GM18507 (cell line): ENCODE data around the gene MS4A18.

ENCODE experiments used
- DNase-seq: peaks from one replicate; pipeline ENCODE4 v3.0.0; 2011; ENCODE audit warnings: low read depth; ENCODE audit not compliant: insufficient read length; ENCODE audit errors: extremely low spot score
- FAIRE-seq: peaks from 2 replicates; lab custom pipeline; 2011; peaks lifted over from hg19 to GRCh38; lab: Jason Lieb, UNC

MS4A18 gene

GRCh38 chr11:60782393-60783140 lies 58.0 kb downstream of the MS4A18 start:
- DNase-seq: no peak
- no peak for FAIRE-seq

- DNase-seq: no peak
- FAIRE-seq: no peak
Observed at GRCh38 chr11:60783141-60783484, 58.6 kb downstream of the MS4A18 start.

- DNase-seq (no peak), FAIRE-seq (no peak)
Observed at GRCh38 chr11:60783911-60784310, 59.4 kb downstream of the MS4A18 start.

- FAIRE-seq (no peak), DNase-seq (no peak)
Observed at GRCh38 chr11:60785136-60785535, 60.6 kb downstream of the MS4A18 start, which contains the start of gene MS4A10. Gene MS4A10 (plus strand): TSS chr11:60785333. CDS start chr11:60790336, 5,003 bp downstream.

DNA sequence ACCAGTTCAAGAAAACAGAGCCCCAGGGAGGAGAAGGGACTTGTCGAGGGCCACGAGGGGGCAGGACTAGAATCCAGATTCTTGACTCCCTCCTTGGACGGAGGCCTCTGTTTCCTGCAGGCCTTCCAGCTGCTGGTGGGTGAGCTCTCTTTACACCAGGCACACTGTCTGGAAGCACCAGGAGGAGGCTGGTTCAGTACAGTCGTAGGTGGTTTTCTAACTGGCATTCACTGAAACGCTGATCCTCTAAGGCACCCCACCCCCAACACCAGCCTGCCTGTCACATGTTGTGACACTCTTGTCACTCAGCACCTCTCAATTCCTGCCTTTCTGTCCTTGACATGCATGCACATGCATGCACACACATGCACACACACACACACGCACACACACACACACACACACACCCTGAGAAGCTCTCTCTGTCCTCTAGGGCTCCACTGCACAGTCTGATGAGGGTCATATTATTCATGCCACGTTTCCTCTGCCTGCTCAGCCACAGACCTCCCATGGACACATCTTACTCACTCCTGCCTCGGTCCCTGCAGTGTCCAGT lies 61.4 kb downstream of the MS4A18 start:
- DNase-seq (no peak), FAIRE-seq (no peak)

DNA sequence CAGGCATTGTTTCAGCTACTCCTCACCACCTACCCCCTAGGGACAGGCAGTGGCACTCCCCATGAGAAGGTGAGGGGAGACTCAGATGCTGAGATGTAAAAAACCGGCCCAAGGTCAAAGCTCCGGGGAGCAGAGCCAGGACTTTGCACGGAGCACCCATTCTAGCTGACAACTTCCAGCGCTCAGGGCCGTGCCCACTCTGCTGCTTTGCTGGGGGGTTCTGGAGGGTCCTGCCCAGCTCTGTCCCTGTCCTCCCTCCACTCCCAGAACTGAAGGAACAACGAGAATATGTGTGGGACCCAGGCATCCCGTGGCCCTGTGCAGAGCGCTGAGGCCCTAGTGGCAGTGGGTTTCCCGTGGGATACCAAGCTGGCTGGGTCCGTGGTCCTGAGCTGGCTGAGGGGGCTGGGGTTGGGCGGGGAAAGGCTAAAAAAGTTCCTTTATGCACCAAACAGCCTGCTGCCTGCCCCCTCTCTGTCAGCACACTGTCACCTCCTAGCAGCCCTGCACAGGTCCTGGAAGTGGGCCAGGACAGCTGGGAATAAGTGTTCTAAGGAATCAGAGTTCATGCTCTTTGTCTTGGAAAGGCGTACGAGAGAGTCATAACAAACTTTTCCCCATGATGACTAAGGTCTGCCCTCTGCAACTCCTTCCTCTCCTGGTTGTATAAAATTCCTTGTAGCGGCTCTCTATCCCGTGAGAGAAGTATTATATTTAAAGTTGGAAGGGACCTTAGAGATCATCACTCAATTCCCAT lies 62.5 kb downstream of the MS4A18 start:
- DNase-seq: no peak

DNA sequence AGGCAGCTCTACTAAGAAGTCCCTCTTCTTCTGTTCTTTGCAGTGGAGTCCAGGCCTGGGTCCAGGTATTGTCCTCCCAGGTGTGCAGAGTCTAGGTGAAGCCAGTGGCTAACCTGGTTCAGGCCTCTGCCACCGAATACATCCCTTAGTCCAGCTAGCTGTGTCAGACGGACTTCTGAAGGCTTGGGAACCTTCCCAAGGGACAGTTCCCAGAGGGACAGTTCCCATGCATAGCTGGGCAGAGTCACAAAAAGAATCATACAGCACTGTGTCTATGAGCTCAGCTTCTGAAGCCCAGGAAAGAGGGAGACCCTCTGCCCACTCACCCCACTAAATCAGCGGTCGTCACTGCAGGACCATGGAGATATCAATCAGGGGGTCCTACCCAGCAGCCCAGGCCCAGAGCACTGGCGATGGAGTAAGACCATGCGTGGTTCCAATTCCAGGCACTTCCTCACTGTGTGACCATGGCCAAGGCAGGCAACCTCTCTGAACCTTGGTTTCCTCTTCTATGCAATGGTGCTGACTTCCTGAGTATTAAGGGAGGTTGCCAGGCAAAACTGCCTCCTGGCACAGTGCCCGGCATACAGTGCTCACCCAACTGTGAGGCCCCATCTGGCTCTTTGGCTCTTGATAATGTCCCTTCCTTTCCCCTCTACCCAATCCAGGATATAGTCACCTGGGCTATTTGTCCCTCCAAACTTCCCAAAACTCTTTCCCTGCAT lies 64.0 kb downstream of the MS4A18 start:
- DNase-seq (no peak), FAIRE-seq (no peak)

More for the DNA sequence above, 62.5 kb downstream of the MS4A18 start:
- no peak for FAIRE-seq

DNA sequence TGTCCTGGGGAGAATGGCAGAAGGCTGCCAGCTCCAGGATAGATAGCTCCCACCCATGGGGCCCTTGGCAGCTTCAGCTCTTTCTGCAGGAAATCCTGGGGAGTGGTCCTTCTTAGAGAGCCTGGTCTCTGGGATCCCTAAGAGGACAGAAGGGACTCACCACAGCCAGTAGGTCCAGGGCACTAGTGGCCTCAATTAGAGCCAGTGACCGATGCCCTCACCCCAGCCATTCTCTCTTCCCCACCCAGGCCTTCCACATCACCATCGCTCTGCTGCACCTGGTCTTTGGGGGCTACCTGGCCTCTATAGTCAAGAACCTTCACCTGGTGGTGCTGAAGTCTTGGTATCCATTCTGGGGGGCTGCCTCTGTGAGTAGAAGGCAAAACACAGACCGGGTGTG lies 66.2 kb downstream of the MS4A18 start:
- DNase-seq (no peak), FAIRE-seq (no peak)

DNA sequence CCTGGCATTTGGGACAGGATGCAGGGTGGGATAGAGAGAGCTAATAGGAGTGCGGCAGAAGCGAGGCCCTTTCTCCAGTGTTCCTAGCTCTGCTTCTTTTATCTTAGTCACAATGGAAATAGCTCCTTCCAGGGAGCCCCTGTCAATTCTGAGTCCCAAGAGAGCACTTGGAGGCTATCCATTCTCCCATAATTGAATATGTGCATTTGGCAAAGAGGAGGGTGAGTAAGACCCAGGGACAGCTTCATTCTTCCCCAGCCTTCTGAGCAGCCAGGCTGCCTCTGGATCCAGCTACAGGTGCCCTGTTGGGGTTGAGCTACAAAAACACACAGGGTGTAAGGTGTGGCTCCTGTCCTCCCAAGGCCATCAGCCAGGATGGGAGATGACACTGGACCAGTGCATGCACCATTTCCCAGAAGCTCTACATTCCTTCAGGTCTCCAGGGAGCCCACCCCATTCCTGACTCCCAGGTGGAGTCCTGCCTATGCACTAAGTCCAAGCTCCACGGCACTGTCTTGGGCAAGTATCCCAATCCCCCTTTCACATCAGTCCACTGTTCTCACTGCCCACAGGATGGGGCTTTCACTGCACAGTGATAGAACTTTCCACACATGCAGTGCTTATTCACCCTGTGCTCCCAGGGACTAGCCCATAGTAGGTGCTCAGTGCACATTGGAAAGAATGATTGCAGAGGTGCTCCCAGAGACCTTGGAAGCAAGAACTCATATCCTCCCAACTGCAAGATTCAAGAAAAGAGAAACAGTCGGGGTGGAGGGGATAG lies 66.8 kb downstream of the MS4A18 start:
- no peak for FAIRE-seq
- no peak for DNase-seq

- DNase-seq (no peak), FAIRE-seq (no peak)
Observed at GRCh38 chr11:60792521-60792920, 68.0 kb downstream of the MS4A18 start.
